ENCODE results near the gene CYTH4.

GRCh38 chr22:37267661-37268413 lies 14.5 kb upstream of the CYTH4 start:
- TF ChIP-seq CTCF (conservative IDR thresholded peaks at IDR 0.05; ENCODE audit: low read length) (no peak), EZH2phosphoT487 (IDR thresholded peaks at IDR 0.05; ENCODE audit: borderline replicate concordance, low read depth, low read length) (no peak)

Measured in OCI-LY7 (cell line).